Lower lobe of right lung (tissue), 2 donors: Measurements from ENCODE around the gene MAN2A1. TPM values are rescaled to one million over a fixed set of nuclear protein-coding genes. Genes with fewer than 3 reads are reported as not detected.

ENCODE experiments used
- ATAC-seq, 2 donors: fragments of 200-7000 bp; cut with Tn5 transposase; one replicate each; pipeline ENCODE4 v1.9.1; 2020 to 2022; ENCODE audit warnings: mild to moderate bottlenecking in 2 of 2, moderate library complexity in 2 of 2
- DNase-seq: peaks from one replicate; pipeline ENCODE4 v3.0.0-alpha.2; 2020
- H3K27ac ChIP-seq: fragments of 200-600 bp; one replicate; pipeline ENCODE4 v1.8.0; 2022
- H3K27me3 ChIP-seq: fragments of 200-600 bp; one replicate; pipeline ENCODE4 v1.8.0; 2022; ENCODE audit warnings: low read depth
- H3K36me3 ChIP-seq: fragments of 200-600 bp; one replicate; pipeline ENCODE4 v1.8.0; 2022; ENCODE audit warnings: mild to moderate bottlenecking
- H3K4me1 ChIP-seq: fragments of 200-600 bp; one replicate; pipeline ENCODE4 v1.8.0; 2022
- H3K4me3 ChIP-seq: fragments of 200-600 bp; one replicate; pipeline ENCODE4 v1.8.0; 2022; ENCODE audit warnings: mild to moderate bottlenecking
- H3K9me3 ChIP-seq: fragments of 200-600 bp; one replicate; pipeline ENCODE4 v1.8.0; 2022
- intact Hi-C: fragments of 100-400 bp; cut with DNase I; formaldehyde crosslinking; loops from one replicate; pipeline ENCODE4 v1.11.0; 2022
- total RNA-seq: library from RNA; stranded (reverse); fragmentation: NEBNext Ultra II Directional; extraction: Animal tissue kit (Norgen Biotek cat#: 25700); gene quantifications from one replicate; pipeline ENCODE4 v1.2.1, GENCODE V29; 2021
- TF ChIP-seq, protein P1 (sequence below): fragments of 200-600 bp; IDR thresholded peaks from one replicate; pipeline ENCODE4 v1.8.0; 2022; ENCODE audit warnings: antibody characterized with exemption, mild to moderate bottlenecking
- donor health status: DM: no; HTN: yes; CAD: no; lungs with severe emphysema.

MAN2A1 gene
- total RNA-seq, 1 donor from 2014 or later = 42.9 TPM

DNA sequence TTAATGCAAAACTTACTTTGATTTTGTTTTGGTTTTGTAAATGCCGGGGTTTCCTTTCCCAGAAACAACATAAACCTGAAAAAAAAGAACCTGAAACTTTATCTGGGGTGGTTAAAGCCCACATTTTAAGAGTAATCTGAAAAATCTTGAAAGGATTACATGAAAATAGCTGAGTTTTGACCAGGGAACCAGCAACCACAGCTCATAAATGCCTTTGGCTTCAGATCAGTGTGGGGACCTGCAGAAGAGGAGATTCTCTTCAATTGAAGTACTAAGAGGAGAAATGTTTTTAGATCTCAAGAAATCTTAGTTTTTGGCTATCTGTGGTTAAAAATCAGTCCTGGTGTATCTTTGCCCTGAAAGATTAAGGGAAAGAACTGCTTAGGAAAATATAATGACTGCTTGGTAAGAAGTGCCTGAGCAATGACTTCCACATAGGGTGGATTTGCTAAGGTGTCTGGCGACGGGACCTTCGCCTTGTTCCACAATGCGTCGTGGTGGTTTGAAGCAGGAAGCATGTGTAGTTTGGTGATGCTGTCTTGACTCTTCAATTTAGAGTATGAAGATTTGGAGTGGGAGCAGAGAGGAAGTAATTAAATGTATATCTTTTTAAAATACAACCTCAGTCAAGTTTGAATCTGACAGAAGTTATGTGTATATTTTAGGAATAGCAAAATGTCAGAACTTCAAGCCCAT, 186.5 kb downstream of the MAN2A1 start:
- no peak for ATAC-seq
- H3K36me3 ChIP-seq = no peaks in the 10 kb centered on the region
- H3K9me3 ChIP-seq = no peaks in the 10 kb centered on the region
- H3K4me3 ChIP-seq = no peak overlapping the region
- H3K27ac ChIP-seq = no peak overlapping the region
- no peaks in the 10 kb centered on the region for H3K27me3 ChIP-seq
- intact Hi-C loops = no loop called here
- no peaks in the 10 kb centered on the region for H3K4me1 ChIP-seq
- DNase-seq = no peak
- TF ChIP-seq, protein P1, sequence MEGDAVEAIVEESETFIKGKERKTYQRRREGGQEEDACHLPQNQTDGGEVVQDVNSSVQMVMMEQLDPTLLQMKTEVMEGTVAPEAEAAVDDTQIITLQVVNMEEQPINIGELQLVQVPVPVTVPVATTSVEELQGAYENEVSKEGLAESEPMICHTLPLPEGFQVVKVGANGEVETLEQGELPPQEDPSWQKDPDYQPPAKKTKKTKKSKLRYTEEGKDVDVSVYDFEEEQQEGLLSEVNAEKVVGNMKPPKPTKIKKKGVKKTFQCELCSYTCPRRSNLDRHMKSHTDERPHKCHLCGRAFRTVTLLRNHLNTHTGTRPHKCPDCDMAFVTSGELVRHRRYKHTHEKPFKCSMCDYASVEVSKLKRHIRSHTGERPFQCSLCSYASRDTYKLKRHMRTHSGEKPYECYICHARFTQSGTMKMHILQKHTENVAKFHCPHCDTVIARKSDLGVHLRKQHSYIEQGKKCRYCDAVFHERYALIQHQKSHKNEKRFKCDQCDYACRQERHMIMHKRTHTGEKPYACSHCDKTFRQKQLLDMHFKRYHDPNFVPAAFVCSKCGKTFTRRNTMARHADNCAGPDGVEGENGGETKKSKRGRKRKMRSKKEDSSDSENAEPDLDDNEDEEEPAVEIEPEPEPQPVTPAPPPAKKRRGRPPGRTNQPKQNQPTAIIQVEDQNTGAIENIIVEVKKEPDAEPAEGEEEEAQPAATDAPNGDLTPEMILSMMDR = no peak

DNA sequence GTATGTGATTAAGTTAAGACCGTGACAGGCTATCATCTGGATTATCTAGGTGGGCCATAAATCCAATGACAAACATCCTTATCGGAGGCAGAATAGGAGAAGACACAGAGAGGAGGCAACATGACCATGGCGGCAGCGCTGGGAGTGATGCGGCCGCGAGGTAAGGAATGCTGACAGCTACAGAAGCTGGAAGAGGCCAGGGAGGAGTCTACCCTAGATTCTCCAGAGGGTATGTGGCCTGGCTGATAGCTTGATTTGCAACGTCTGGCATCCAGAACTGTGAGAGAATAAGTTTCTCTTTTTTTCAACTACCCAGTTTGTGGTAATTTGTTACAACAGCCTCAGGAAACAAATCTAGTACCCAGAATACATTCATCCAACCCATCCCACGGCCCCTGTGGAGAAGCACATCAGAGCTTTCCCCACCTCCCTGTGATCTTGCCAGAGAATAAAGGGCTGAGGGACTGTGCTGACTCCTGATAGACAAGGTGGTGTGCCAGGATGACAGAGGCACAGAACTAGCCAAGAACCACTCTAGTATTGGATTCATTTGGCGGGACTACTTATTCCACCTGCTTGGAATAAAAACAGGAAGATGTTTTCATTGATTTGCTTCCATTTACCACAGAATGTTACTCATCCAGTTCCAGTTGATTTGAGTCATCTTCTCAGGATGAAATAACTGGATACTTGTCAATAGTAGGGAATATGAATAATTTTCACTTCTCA, 187.4 kb downstream of the MAN2A1 start:
- intact Hi-C loops = no loop called here
- Histone ChIP-seq H3K4me1 (no peaks in the 10 kb centered on the region), H3K36me3 (no peaks in the 10 kb centered on the region), H3K27ac (no peak overlapping the region), H3K4me3 (no peak overlapping the region), H3K9me3 (no peaks in the 10 kb centered on the region), H3K27me3 (no peaks in the 10 kb centered on the region)
- TF ChIP-seq, protein P1 = no peak
- ATAC-seq (no peak), DNase-seq (no peak)

DNA sequence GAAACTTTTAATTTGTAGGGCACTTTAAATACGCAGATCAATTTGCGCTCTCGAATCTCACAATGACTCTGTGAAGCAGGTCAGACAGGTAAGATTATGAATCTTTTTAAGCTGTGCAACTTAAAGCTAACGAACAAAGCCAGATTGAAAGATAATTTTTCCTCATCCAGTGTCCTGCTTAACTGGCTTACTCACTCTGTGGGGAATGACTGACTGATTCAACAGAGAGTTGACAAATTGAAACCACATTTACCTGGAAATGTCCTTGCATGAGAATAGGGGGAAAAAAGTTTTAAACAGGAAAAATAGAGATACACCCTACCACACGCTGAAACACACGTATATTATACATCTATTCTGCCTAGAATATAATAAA, 187.9 kb downstream of the MAN2A1 start:
- intact Hi-C loops = no loop called here
- DNase-seq (no peak), ATAC-seq (no peak)
- Histone ChIP-seq H3K4me1 (no peaks in the 10 kb centered on the region), H3K4me3 (no peak overlapping the region), H3K27me3 (no peaks in the 10 kb centered on the region), H3K36me3 (no peaks in the 10 kb centered on the region), H3K9me3 (no peaks in the 10 kb centered on the region), H3K27ac (no peak overlapping the region)
- TF ChIP-seq, protein P1 = no peak

DNA sequence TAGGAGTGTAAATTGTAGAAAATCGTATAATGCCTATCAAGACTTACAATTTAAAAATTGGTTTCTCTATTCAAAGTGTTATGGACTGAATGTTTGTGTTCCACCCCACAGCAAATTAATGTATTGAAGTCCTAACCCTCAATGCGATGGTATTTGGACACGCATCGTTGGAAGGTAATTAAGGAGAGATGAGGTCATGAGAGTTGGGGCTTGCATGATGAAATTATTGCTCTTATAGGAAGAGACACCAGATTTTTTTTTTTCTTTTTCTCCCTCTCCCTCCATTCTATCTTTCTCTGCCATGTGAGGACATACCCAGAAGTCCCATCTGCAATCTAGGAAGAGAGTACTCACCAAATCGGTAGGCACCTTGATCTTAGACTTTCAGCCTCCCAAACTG, 189.2 kb downstream of the MAN2A1 start:
- no peaks in the 10 kb centered on the region for H3K36me3 ChIP-seq
- no peak overlapping the region for H3K4me3 ChIP-seq
- DNase-seq (no peak), ATAC-seq (no peak)
- no peaks in the 10 kb centered on the region for H3K4me1 ChIP-seq
- H3K27me3 ChIP-seq = no peaks in the 10 kb centered on the region
- intact Hi-C loops = no loop called here
- H3K27ac ChIP-seq = no peak overlapping the region
- TF ChIP-seq, protein P1 = no peak
- H3K9me3 ChIP-seq = no peaks in the 10 kb centered on the region

DNA sequence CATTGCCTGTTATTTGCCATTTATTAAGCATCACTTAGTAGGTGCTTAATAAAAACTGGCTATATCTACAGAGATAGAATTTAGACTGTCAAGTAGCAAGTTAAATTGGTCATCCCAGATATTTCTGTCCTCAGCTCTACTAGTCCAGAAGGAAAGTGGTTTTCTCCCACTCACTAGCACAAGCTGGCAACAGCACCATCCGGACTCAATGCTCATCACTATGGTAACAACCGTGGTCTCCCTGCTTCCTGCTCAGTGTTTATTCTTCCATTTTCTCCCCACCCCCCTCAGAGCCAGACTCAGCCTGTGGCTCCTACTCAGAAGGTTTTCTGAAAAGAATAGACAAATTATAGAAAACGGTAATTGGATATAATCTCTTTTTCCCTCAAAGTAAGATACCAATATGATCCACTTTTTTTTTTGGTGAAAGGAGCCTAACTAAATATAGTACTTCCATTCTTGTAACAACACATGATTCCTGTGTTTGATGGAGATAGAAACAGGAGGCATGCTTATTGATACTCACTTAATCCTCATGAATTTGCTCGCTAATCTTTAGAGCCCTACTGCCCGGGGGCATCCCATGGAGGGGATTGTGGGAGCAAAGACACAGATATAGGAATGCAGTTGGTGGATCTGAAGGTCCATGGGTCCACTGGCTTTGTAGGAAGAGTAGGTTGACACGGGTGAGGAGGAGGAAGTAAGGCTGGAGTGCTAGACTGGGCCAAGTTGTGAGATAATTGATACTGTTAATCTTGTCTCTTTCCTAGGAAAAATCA, 191.4 kb downstream of the MAN2A1 start:
- intact Hi-C loops = no loop called here
- ATAC-seq (no peak), DNase-seq (no peak)
- Histone ChIP-seq H3K36me3 (no peaks in the 10 kb centered on the region), H3K9me3 (no peaks in the 10 kb centered on the region), H3K4me3 (no peak overlapping the region), H3K4me1 (no peaks in the 10 kb centered on the region), H3K27me3 (no peaks in the 10 kb centered on the region), H3K27ac (no peak overlapping the region)
- TF ChIP-seq, protein P1 = no peak
